PC-3 (cell line): ENCODE data around the gene LMAN1. TPM values are rescaled to one million over a fixed set of nuclear protein-coding genes. Genes with fewer than 3 reads are reported as not detected.

Experiments used
- ATAC-seq: fragments of 200-7000 bp; cut with Tn5 transposase; 2 replicates; pipeline ENCODE4 v1.9.1; 2020; ENCODE audit warnings: mild to moderate bottlenecking, moderate library complexity
- BruUV-seq: library from RNA; stranded (reverse); fragments of 400-500 nt; replicated peaks from 2 replicates; lab custom pipeline; 2021; lab: Mats Ljungman, UMichigan
- CTCF ChIA-PET: fragments of 300-600 bp; sonication (Branson Sonifier 250); formaldehyde crosslinking; loops from one replicate; lab custom pipeline; 2022; ENCODE audit warnings: antibody characterized with exemption; lab: Charles Lee
- POLR2A ChIA-PET: fragments of 300-600 bp; sonication (Branson Sonifier 250); formaldehyde crosslinking; loops from one replicate; lab custom pipeline; 2022; ENCODE audit warnings: antibody characterized with exemption; ENCODE audit not compliant: unreplicated experiment; lab: Charles Lee
- DNase-seq: peaks from one replicate; pipeline ENCODE4 v3.0.0-alpha.2; 2015
- H2AFZ ChIP-seq: fragments of 300-600 bp; sonication (generic); 2 replicates; pipeline ENCODE4 v1.6.0; 2016; ENCODE audit warnings: antibody characterized with exemption, low read length
- H3F3A ChIP-seq: fragments of 300-600 bp; sonication (generic); one replicate; pipeline ENCODE4 v1.6.0; 2017; ENCODE audit warnings: antibody characterized with exemption, low read length, control low read depth, mild to moderate bottlenecking; ENCODE audit not compliant: unreplicated experiment
- H3K27ac ChIP-seq: fragments of 300-600 bp; sonication (generic); 2 replicates; pipeline ENCODE4 v1.5.1; 2016; ENCODE audit warnings: mild to moderate bottlenecking, low read length
- H3K27me3 ChIP-seq: fragments of 300-600 bp; sonication (generic); 2 replicates; pipeline ENCODE4 v1.6.1; 2016; ENCODE audit warnings: low read length, mixed read lengths
- H3K36me3 ChIP-seq: fragments of 300-600 bp; sonication (generic); 2 replicates; pipeline ENCODE4 v1.6.1; 2016; ENCODE audit warnings: low read depth, mixed run types, low read length, mixed read lengths
- H3K4me1 ChIP-seq: fragments of 300-600 bp; sonication (generic); 2 replicates; pipeline ENCODE4 v1.5.1; 2016; ENCODE audit warnings: low read length; ENCODE audit not compliant: insufficient read depth
- H3K4me2 ChIP-seq: fragments of 300-600 bp; sonication (generic); 2 replicates; pipeline ENCODE4 v1.6.0; 2016; ENCODE audit warnings: low read length
- H3K4me3 ChIP-seq: fragments of 300-600 bp; sonication (generic); 2 replicates; pipeline ENCODE4 v1.5.1; 2016; ENCODE audit warnings: mild to moderate bottlenecking, low read length, mixed read lengths
- H3K79me2 ChIP-seq: fragments of 300-600 bp; sonication (generic); 2 replicates; pipeline ENCODE4 v1.6.1; 2017; ENCODE audit warnings: low read length, mixed read lengths
- H3K9ac ChIP-seq: fragments of 300-600 bp; sonication (generic); 2 replicates; pipeline ENCODE4 v1.6.0; 2016; ENCODE audit warnings: mild to moderate bottlenecking, low read length
- H3K9me2 ChIP-seq: fragments of 300-600 bp; sonication (generic); replicated peaks from 2 replicates; pipeline ENCODE4 v1.6.1; 2016; ENCODE audit warnings: mixed run types, low read length, mixed read lengths
- H3K9me3 ChIP-seq: fragments of 300-600 bp; sonication (generic); 2 replicates; pipeline ENCODE4 v1.6.1; 2016; ENCODE audit warnings: low read length, mixed read lengths
- H4K20me1 ChIP-seq: fragments of 300-600 bp; sonication (generic); 2 replicates; pipeline ENCODE4 v1.6.1; 2016; ENCODE audit warnings: low read length, mixed read lengths
- EZH2 ChIP-seq: fragments of 300-600 bp; sonication (generic); IDR thresholded peaks from one replicate; pipeline ENCODE4 v1.6.1; 2017; ENCODE audit warnings: antibody characterized with exemption, mild to moderate bottlenecking, low read length; ENCODE audit not compliant: unreplicated experiment
- EZH2phosphoT487 ChIP-seq: fragments of 300-600 bp; sonication (generic); IDR thresholded peaks from 2 replicates; pipeline ENCODE4 v1.6.1; 2018; ENCODE audit warnings: mild to moderate bottlenecking, antibody characterized with exemption, low read length, borderline replicate concordance
- intact Hi-C: fragments of 100-400 bp; cut with micrococcal nuclease; formaldehyde crosslinking; loops from 2 replicates; pipeline ENCODE4 v1.9.0; 2023
- total RNA-seq: library from RNA; depleted of rRNA; stranded (reverse); fragments of >200 nt; gene quantifications from 2 replicates; pipeline ENCODE4 v1.2.3, GENCODE V29; 2014
- TF ChIP-seq, protein P1 (sequence below): fragments of 300-600 bp; sonication (generic); conservative IDR thresholded peaks from 2 replicates; pipeline ENCODE4 v1.5.1; 2017; ENCODE audit warnings: antibody characterized with exemption, low read depth, mild to moderate bottlenecking, low read length

The LMAN1 gene
- total RNA-seq, 1 experiment from 2014 or later, result 126 TPM

DNA sequence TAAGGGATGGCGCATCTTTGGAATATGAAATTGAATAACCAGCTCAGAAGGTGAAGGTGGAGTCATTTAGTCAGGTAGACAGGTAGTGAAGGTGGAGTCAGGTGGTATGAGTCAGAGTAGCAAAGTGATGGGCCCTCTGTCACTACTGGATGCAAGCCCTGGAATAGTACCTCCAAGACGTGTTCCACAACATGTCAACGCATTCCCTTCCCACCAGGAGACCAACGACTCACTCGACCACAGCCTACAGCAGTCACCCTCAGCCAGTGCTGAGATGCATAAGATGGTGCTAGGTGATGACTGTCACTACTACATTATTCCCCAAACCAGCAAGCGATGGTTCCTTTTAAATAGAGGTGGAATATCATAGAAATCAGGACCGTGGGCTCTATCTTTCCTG lies 47.4 kb downstream of the LMAN1 start:
- CTCF ChIA-PET, result no interaction called here

DNA sequence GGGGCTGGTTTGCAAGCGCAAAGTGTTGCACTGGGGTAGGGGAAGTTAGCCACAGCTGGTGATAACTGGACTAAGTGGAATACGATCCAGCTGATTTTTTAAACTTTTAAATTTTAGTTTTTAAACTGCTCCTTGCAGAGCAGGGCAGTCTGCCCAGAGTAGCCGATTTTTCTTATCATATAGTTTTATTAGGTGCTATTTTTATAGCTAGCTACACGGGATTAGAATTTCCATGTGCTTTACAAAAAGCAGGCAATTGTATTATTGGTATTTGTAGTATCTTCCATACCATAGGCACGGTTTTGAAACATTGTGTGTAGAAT lies 50.2 kb downstream of the LMAN1 start:
- intact Hi-C loops, result loop anchor here (1.0 to 2.0 kb wide), 2 partner anchors 60 to 94 kb away; no protein-coding TSS in a partner anchor
- no peaks in the 10 kb centered on the region for H3K36me3 ChIP-seq
- H3K9ac ChIP-seq, result no peak overlapping the region
- TF ChIP-seq, protein P1, sequence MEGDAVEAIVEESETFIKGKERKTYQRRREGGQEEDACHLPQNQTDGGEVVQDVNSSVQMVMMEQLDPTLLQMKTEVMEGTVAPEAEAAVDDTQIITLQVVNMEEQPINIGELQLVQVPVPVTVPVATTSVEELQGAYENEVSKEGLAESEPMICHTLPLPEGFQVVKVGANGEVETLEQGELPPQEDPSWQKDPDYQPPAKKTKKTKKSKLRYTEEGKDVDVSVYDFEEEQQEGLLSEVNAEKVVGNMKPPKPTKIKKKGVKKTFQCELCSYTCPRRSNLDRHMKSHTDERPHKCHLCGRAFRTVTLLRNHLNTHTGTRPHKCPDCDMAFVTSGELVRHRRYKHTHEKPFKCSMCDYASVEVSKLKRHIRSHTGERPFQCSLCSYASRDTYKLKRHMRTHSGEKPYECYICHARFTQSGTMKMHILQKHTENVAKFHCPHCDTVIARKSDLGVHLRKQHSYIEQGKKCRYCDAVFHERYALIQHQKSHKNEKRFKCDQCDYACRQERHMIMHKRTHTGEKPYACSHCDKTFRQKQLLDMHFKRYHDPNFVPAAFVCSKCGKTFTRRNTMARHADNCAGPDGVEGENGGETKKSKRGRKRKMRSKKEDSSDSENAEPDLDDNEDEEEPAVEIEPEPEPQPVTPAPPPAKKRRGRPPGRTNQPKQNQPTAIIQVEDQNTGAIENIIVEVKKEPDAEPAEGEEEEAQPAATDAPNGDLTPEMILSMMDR, result no peak
- TF ChIP-seq EZH2 (no peak), EZH2phosphoT487 (no peak)
- no peaks in the 10 kb centered on the region for H3K27me3 ChIP-seq
- H3K27ac ChIP-seq, result no peak overlapping the region
- no TSS peak for BruUV-seq
- CTCF ChIA-PET, result interaction anchor here (1.3 to 2.9 kb wide), 3 partner anchors 9 to 94 kb away, joined by 5 to 136 read pairs (median 22); no protein-coding TSS in a partner anchor
- H4K20me1 ChIP-seq, result no peaks in the 10 kb centered on the region
- no peaks in the 10 kb centered on the region for H3K79me2 ChIP-seq
- peak overlapping the region; percentile 84 for H2AFZ ChIP-seq
- no peak for DNase-seq
- no peaks in the 10 kb centered on the region for H3F3A ChIP-seq
- POLR2A ChIA-PET, result no interaction called here
- H3K9me2 ChIP-seq, result no peaks in the 10 kb centered on the region
- no peaks in the 10 kb centered on the region for H3K9me3 ChIP-seq
- peak overlapping the region; percentile 65 for H3K4me3 ChIP-seq
- H3K4me2 ChIP-seq, result peak overlapping the region; percentile 90
- H3K4me1 ChIP-seq, result no peaks in the 10 kb centered on the region
- peak; percentile 52 for ATAC-seq

More for the DNA sequence above, 47.4 kb downstream of the LMAN1 start:
- Histone ChIP-seq H3K4me3 (no peak overlapping the region), H3K79me2 (no peaks in the 10 kb centered on the region), H3K9ac (no peak overlapping the region), H4K20me1 (no peaks in the 10 kb centered on the region), H3K27ac (no peak overlapping the region), H3K4me2 (no peak overlapping the region), H3K36me3 (no peaks in the 10 kb centered on the region), H3K9me3 (no peaks in the 10 kb centered on the region), H3K9me2 (no peaks in the 10 kb centered on the region), H3K27me3 (no peaks in the 10 kb centered on the region), H3F3A (no peaks in the 10 kb centered on the region), H3K4me1 (no peaks in the 10 kb centered on the region), H2AFZ (no peak overlapping the region)
- ATAC-seq, result no peak
- BruUV-seq, result no TSS peak
- POLR2A ChIA-PET, result no interaction called here
- intact Hi-C loops, result no loop called here
- DNase-seq, result peak; percentile 58
- TF ChIP-seq EZH2phosphoT487, result no peak
- TF ChIP-seq, protein P1, result no peak
- no peak for TF ChIP-seq EZH2

DNA sequence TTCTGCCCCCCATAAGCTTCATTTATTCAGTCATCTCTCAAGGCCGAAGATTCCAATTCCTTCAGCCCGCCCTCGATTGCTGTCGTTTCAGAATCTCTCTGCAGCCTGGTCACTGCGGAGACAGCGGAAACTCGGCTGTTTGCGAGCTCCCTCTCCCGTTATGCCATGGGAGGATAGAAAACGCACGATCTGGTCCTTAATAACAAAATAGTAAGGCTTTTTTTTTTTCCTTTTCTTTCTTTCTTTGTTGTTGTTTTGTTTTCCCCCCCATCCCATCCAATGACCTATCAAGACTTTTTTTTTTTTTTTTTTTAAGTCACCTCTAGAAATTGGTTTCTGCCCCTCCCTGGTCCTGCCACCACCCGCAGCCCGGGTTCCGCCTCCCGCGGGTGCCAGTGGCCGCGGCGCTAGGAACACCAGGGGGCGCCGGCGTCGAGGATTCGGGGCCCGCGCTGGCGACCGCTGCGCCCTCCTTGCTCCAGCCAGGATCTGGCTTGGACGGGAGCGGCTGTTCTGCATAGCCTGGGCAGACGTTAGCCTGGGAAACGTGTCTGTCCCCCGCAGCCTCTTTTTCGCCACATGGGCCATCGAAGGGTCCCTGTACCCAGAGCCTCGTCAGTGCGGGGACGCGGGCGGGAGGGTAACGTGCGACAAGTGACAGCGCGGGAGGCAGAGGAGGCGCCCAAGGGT lies 50.7 kb downstream of the LMAN1 start:
- Histone ChIP-seq H3K9ac (no peak overlapping the region), H3K4me3 (peak overlapping the region; percentile 65), H3K4me2 (peak overlapping the region; percentile 90), H3F3A (no peaks in the 10 kb centered on the region), H3K27ac (no peak overlapping the region), H3K36me3 (no peaks in the 10 kb centered on the region), H3K4me1 (no peaks in the 10 kb centered on the region), H3K27me3 (no peaks in the 10 kb centered on the region), H3K9me2 (no peaks in the 10 kb centered on the region), H2AFZ (peak overlapping the region; percentile 84), H3K79me2 (no peaks in the 10 kb centered on the region), H4K20me1 (no peaks in the 10 kb centered on the region), H3K9me3 (no peaks in the 10 kb centered on the region)
- intact Hi-C loops, result loop anchor here (1.0 to 2.0 kb wide), 2 partner anchors 59 to 94 kb away; no protein-coding TSS in a partner anchor
- TF ChIP-seq, protein P1, result peak; percentile 87
- TF ChIP-seq EZH2, result no peak
- ChIA-PET CTCF (interaction anchor here (0.6 to 2.9 kb wide), 14 partner anchors 8 to 1082 kb away, joined by 3 to 136 read pairs (median 8); no protein-coding TSS in a partner anchor), POLR2A (interaction anchor here (0.6 kb wide), 1 partner anchor 58 kb away, joined by 4 read pairs; no protein-coding TSS in a partner anchor)
- ATAC-seq (peak; percentile 97), DNase-seq (peak; percentile 81)
- BruUV-seq, result no TSS peak
